Measurements from ENCODE around the gene ANTXR2. TPM values are rescaled to one million over a fixed set of nuclear protein-coding genes. Genes with fewer than 3 reads are reported as not detected.

ANTXR2 gene
- total and polyA plus RNA-seq, 2 of the 13 experiments (the other 11 are each of a cell fraction or from before 2014, with no cell fraction given) = 4.6 to 14.5 TPM

GRCh38 chr4:80026100-80026499, 46.9 kb downstream of the ANTXR2 start:
- H2AFZ ChIP-seq (ENCODE audit: low read length) = no peak overlapping the region
- no peaks in the 10 kb centered on the region for H3K4me1 ChIP-seq (ENCODE audit: insufficient read depth, low read length)
- no peak overlapping the region for H3K27ac ChIP-seq (ENCODE audit: extremely low read length, insufficient read depth, low read length)
- CTCF ChIA-PET (ENCODE audit: low intra/inter-chr PET ratio, low total read pairs) = no interaction called here
- in situ Hi-C loops (cut with HindIII; ENCODE audit: extremely low pct_ligation_motif_present, low pct_unique_long_range_greater_than_20kb) = no loop called here
- no peaks in the 10 kb centered on the region for H4K20me1 ChIP-seq (ENCODE audit: insufficient read depth, low read length)
- no TSS peak for BruUV-seq (replicated peaks)
- H3K4me2 ChIP-seq (ENCODE audit: low read depth, low read length) = no peak overlapping the region
- FAIRE-seq (no peak), ATAC-seq (peak; percentile 52; the same call in 1 of the 3 replicates), DNase-seq (ENCODE audit: low spot score) (no peak)
- WGBS (ENCODE audit: low lambda C conversion rate) = 68% methylated on average over 4 of the region's 4 CpGs
- H3K4me3 ChIP-seq (replicated peaks in 1 of 3; ENCODE audit: insufficient read depth in 1 of 3, low read depth in 2 of 3, low read length in 3 of 3) = no peak overlapping the region
- intact Hi-C loops (cut with micrococcal nuclease; ENCODE audit: unreplicated experiment) = loop anchor here (1.0 kb wide), 1 partner anchor 109 kb away; no protein-coding TSS in a partner anchor
- H3K9me3 ChIP-seq (ENCODE audit: low read length) = no peaks in the 10 kb centered on the region
- no peak overlapping the region for H3K9ac ChIP-seq (ENCODE audit: insufficient read depth, low read depth, low read length)
- POLR2A ChIA-PET = no interaction called here
- H3K36me3 ChIP-seq (replicated peaks in 1 of 2; ENCODE audit: control insufficient read depth in 1 of 2, insufficient read depth in 2 of 2, low read length in 2 of 2) = no peaks in the 10 kb centered on the region
- no peaks in the 10 kb centered on the region for H3K27me3 ChIP-seq (ENCODE audit: control insufficient read depth in 1 of 2, insufficient read depth in 2 of 2, low read length in 2 of 2)
- no peaks in the 10 kb centered on the region for H3K79me2 ChIP-seq (ENCODE audit: insufficient read depth, low read length)
- TF ChIP-seq HMGA1 (CRISPR knock-in tag; conservative IDR thresholded peaks at IDR 0.05) (no peak), ZNF274 (CRISPR knock-in tag; IDR thresholded peaks at IDR 0.05) (no peak), FOXC1 (CRISPR knock-in tag; IDR thresholded peaks at IDR 0.05; ENCODE audit: borderline replicate concordance) (no peak), PRPF4 (IDR thresholded peaks at IDR 0.05; ENCODE audit: low read depth, low read length, poor library complexity, severe bottlenecking) (no peak), HOXA5 (CRISPR knock-in tag; IDR thresholded peaks at IDR 0.05) (no peak), HNRNPUL1 (IDR thresholded peaks at IDR 0.05; ENCODE audit: low read depth, low read length) (no peak), HDAC6 (IDR thresholded peaks at IDR 0.05; ENCODE audit: low read depth, low read length) (no peak), ZNF333 (CRISPR knock-in tag; IDR thresholded peaks at IDR 0.05; ENCODE audit: borderline replicate concordance) (no peak), ZNF776 (CRISPR knock-in tag; IDR thresholded peaks at IDR 0.05) (no peak), RXRA (CRISPR knock-in tag; IDR thresholded peaks at IDR 0.05) (no peak), FOXP1 (IDR thresholded peaks at IDR 0.05) (no peak), FOXP1 (CRISPR knock-in tag; IDR thresholded peaks at IDR 0.05) (no peak), ZC3H13 (CRISPR knock-in tag; IDR thresholded peaks at IDR 0.05) (no peak), ZNF24 (IDR thresholded peaks at IDR 0.05) (no peak), ZNF138 (CRISPR knock-in tag; IDR thresholded peaks at IDR 0.05; ENCODE audit: low read depth) (no peak), ZSCAN29 (CRISPR knock-in tag; conservative IDR thresholded peaks at IDR 0.05) (no peak), TOPORS (CRISPR knock-in tag; IDR thresholded peaks at IDR 0.05) (no peak), ZNF761 (CRISPR knock-in tag; conservative IDR thresholded peaks at IDR 0.05) (no peak)
- TF ChIP-seq, protein P1, sequence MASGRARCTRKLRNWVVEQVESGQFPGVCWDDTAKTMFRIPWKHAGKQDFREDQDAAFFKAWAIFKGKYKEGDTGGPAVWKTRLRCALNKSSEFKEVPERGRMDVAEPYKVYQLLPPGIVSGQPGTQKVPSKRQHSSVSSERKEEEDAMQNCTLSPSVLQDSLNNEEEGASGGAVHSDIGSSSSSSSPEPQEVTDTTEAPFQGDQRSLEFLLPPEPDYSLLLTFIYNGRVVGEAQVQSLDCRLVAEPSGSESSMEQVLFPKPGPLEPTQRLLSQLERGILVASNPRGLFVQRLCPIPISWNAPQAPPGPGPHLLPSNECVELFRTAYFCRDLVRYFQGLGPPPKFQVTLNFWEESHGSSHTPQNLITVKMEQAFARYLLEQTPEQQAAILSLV (CRISPR knock-in tag; IDR thresholded peaks at IDR 0.05; ENCODE audit: borderline replicate concordance) = no peak
- TF ChIP-seq, protein P2, sequence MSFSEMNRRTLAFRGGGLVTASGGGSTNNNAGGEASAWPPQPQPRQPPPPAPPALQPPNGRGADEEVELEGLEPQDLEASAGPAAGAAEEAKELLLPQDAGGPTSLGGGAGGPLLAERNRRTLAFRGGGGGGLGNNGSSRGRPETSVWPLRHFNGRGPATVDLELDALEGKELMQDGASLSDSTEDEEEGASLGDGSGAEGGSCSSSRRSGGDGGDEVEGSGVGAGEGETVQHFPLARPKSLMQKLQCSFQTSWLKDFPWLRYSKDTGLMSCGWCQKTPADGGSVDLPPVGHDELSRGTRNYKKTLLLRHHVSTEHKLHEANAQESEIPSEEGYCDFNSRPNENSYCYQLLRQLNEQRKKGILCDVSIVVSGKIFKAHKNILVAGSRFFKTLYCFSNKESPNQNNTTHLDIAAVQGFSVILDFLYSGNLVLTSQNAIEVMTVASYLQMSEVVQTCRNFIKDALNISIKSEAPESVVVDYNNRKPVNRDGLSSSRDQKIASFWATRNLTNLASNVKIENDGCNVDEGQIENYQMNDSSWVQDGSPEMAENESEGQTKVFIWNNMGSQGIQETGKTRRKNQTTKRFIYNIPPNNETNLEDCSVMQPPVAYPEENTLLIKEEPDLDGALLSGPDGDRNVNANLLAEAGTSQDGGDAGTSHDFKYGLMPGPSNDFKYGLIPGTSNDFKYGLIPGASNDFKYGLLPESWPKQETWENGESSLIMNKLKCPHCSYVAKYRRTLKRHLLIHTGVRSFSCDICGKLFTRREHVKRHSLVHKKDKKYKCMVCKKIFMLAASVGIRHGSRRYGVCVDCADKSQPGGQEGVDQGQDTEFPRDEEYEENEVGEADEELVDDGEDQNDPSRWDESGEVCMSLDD (CRISPR knock-in tag; IDR thresholded peaks at IDR 0.05; ENCODE audit: borderline replicate concordance) = no peak

All from HepG2 (cell line).